NCI-H146 (cell line): ENCODE measurements around the gene TBC1D16.

Experiments used
- DNase-seq: peaks from one replicate; lab custom pipeline; 2025; lab: John Stamatoyannopoulos, UW

TBC1D16 gene

GRCh38 chr17:79888811-79889634, 146.6 kb downstream of the TBC1D16 start:
- DNase-seq = no peak

GRCh38 chr17:79888009-79888540, 147.6 kb downstream of the TBC1D16 start:
- DNase-seq = no peak

DNA sequence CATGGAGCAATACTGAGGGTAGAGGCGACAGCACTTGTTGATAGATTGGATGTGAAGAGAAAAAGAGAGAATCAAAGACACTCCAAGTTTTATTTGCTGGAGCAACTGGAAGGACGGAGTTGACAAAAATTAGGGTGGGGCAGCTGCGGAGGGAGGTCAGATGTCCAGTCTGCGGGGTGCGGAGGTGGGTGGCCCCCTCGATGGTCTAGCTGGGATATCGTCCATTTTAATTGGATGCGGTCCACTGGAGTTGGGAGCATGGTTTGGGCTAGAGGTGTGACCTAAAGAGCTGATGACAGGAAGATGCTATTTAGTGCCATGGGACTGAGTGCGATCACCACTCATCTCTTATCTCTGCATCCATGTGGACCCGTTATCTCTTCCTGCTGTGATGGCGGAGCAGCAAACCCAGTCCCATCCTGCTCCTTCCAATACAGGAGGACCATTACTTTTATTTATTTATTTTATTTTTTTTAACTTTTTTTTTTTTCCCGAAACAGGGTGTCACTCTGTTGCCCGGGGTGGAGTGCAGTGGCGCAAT, 148.2 kb downstream of the TBC1D16 start:
- DNase-seq = no peak

DNA sequence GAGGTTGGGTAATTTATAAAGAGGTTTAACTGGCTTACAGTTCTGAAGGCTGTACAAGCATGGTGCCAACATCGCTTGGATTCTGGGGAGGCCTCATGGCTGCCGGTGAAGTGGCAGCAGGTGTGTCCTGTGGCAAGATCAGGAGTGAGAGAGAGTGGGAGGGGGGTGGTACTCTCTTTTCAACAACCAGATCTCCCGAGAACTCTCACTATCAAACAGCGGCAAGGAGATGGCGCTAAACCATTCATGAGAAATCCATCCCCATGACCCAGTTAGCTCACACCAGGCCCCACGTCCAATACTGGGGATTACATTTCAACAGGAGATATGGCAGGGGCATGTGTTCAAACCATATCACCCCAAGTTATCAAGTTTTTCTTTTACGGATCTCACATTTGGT, 152.5 kb downstream of the TBC1D16 start:
- DNase-seq = no peak
